OCI-LY3 (cell line): ENCODE results near the gene STRN3.

Experiments
- EZH2phosphoT487 ChIP-seq: fragments of 200-600 bp; shearing (Covaris generic); IDR thresholded peaks from 2 replicates; pipeline ENCODE4 v1.6.1; 2018; ENCODE audit warnings: antibody characterized with exemption, mixed run types, low read depth
- TF ChIP-seq, protein P1 (sequence below): fragments of 200-600, 300-600 bp; sonication (generic); IDR thresholded peaks from 2 replicates; pipeline ENCODE4 v1.5.1; 2014; ENCODE audit warnings: antibody characterized with exemption, low read length, low read depth

DNA sequence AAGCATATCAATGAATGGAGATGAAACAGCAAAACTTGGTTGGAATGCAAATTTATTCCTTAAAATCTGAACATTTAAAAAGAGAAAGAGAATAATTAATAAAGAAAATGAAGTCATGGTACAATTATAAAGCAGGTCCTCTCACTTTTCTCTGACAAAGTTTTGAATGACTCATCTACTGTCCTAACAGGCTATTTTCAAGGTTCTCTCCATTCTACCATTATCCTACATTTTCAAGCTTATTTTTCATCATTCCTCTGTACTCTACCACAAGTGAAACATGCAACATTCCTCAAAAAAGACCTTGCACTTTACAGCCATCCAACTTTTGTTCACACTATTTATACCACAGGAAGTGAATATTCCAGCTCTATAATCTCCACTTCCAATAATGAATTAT lies 37.7 kb downstream of the STRN3 start:
- TF ChIP-seq, protein P1, sequence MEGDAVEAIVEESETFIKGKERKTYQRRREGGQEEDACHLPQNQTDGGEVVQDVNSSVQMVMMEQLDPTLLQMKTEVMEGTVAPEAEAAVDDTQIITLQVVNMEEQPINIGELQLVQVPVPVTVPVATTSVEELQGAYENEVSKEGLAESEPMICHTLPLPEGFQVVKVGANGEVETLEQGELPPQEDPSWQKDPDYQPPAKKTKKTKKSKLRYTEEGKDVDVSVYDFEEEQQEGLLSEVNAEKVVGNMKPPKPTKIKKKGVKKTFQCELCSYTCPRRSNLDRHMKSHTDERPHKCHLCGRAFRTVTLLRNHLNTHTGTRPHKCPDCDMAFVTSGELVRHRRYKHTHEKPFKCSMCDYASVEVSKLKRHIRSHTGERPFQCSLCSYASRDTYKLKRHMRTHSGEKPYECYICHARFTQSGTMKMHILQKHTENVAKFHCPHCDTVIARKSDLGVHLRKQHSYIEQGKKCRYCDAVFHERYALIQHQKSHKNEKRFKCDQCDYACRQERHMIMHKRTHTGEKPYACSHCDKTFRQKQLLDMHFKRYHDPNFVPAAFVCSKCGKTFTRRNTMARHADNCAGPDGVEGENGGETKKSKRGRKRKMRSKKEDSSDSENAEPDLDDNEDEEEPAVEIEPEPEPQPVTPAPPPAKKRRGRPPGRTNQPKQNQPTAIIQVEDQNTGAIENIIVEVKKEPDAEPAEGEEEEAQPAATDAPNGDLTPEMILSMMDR: no peak
- TF ChIP-seq EZH2phosphoT487: no peak
